GM12801 (cell line): Measurements from ENCODE around the gene GABARAP.

Experiments
- TF ChIP-seq, protein P1 (sequence below): IDR thresholded peaks from one replicate; pipeline ENCODE4 v1.5.1; 2011; ENCODE audit warnings: control low read depth; ENCODE audit not compliant: insufficient read length; ENCODE audit errors: extremely low read depth

The GABARAP gene

DNA sequence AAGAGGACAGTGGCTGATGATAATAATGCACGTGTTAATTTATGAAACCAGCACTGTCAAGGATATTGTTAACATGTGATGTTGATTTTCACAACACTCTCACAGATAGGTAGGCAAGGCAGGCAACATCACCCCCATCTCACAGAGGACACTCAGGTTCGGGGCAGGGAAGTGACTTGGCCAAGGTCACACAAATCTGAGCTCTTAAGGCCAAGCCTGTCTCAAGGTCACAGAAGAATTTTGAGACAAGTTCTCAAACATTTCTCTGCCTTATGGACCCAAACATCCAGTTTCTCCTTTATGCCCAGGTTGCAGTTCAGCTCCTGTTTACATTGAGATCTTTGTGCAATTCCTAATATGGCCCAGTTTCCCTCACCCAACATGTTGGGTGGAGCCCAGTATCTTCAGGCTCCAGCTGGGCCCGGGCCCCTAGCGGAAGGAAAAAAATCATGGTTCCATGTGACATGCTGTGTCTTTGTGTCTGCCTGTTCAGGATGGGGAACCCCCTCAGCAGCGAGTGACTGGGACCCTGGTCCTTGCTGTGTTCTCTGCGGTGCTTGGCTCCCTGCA, 40.6 kb upstream of the GABARAP start:
- TF ChIP-seq, protein P1, sequence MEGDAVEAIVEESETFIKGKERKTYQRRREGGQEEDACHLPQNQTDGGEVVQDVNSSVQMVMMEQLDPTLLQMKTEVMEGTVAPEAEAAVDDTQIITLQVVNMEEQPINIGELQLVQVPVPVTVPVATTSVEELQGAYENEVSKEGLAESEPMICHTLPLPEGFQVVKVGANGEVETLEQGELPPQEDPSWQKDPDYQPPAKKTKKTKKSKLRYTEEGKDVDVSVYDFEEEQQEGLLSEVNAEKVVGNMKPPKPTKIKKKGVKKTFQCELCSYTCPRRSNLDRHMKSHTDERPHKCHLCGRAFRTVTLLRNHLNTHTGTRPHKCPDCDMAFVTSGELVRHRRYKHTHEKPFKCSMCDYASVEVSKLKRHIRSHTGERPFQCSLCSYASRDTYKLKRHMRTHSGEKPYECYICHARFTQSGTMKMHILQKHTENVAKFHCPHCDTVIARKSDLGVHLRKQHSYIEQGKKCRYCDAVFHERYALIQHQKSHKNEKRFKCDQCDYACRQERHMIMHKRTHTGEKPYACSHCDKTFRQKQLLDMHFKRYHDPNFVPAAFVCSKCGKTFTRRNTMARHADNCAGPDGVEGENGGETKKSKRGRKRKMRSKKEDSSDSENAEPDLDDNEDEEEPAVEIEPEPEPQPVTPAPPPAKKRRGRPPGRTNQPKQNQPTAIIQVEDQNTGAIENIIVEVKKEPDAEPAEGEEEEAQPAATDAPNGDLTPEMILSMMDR: no peak

DNA sequence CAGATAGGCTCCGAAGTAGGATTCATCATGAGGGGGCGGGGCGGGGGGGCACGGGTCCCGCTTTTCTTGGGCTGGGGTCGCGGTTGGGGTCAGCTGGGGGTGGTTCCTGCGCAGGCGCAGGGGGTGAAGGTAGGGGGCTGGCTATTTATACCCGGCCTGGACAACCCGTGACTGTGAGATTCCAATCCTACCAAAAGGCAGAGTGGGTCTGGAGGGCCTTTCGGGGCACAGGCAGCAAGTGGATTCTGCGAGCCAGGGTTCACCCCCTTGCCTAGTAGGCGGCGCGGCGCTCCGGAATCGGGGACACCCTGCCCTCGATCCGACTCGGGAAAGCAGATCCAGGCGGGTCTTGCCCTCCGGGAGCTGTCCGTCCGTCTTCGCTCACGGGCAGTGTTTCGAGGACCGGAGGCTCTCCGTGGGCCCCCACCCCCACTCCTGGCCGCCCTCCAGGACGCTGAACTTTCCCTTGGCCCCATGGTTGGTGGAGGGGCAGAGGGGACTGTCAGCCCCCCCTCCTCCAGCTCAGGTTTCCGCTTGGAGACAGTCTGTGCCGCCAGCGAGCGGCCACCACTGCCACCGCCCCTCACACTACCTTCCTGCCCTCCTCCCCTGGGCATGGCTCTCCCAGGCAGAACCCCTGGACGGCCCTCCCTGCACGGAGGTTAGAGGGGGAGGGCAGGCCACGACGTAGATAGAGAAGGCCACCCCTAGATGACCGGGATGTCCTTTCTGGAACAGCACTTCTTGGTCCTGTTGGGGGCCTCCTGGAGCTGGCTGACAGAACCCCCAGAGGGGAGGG, 39.9 kb upstream of the GABARAP start:
- TF ChIP-seq, protein P1: no peak

DNA sequence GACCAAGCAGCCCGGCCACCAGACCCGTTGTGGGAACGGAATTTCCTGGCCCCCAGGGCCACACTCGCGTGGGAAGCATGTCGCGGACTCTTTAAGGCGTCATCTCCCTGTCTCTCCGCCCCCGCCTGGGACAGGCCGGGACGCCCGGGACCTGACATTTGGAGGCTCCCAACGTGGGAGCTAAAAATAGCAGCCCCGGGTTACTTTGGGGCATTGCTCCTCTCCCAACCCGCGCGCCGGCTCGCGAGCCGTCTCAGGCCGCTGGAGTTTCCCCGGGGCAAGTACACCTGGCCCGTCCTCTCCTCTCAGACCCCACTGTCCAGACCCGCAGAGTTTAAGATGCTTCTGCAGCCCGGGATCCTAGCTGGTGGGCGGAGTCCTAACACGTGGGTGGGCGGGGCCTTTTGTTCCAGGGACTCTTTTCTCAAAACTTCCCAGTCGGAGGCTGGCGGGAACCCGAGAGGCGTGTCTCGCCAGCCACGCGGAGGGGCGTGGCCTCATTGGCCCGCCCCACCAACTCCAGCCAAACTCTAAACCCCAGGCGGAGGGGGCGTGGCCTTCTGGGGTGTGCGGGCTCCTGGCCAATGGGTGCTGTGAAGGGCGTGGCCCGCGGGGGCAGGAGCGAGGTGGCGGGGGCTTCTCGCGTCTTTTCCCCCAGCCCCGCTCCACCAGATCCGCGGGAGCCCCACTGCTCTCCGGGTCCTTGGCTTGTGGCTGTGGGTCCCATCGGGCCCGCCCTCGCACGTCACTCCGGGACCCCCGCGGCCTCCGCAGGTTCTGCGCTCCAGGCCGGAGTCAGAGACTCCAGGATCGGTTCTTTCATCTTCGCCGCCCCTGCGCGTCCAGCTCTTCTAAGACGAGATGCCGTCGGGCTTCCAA, 39.1 kb upstream of the GABARAP start, which contains the start of gene SLC2A4:
TSS of gene SLC2A4 (plus strand) at position 645 of the 879 bp plus-strand sequence. CDS start at position 862, 217 bp downstream.
- TF ChIP-seq, protein P1: no peak

DNA sequence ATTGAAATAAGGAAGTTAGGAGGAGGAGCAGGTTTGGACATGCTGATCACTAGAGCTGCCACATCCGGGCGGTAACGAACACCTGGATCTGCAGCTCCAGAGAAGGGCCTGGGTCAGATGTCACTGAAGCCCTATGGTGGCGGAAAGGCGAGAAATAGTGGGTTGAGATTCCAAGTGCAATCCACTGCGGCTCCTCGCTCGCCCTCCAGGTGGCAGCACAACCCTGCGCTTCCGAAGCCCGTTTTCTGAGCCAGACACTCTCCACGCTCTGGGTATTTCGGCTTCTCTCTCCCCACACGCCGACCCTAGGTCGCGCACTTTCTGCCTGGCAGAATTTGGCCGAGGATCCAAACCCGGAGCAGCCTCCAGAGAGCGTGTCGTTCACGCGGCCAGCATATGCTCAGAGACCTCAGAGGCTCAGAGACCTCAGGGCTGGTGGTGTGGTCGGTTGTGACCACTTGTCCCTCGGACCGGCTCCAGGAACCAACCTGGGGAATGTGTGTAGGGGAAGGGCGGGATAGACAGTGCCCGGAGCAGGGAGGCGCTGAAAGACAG, 38.3 kb upstream of the GABARAP start:
- TF ChIP-seq, protein P1: no peak

DNA sequence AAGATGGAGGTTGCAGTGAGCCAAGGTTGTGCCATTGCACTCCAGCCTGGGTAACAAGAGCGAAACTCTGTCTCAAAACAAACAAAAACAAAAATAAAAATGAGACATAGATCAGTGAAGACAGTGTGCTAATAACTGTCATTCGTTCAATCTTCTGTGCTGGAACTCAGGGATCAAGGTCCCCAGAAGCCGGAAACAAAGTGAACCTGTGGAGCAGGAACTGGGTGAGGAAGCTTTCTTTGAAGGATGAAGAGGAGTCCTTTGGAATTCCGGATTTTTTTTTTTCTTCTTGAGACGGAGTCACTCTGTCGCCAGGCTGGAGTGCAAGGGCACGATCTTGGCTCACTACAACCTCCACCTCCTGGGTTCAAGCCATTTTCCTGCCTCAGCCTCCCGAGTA, 37.2 kb upstream of the GABARAP start:
- TF ChIP-seq, protein P1: no peak

DNA sequence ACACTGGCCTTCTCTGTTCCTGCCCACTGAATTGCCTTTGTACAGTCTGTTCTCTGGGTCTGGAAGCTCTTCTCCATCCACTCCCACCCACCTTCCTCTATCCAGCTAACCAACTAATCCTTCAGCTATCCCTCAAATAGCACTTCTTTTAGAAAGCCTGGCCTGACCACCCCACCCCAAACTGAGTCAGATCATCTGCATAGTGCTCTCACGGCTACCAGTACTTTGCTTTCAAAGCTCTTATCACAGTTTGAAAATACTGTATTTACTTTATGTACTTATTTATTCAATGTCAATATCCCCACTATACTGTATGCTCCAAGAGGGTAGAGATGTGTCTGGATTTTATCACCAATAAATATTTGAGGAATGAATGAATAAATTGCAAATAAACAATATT, 24.5 kb upstream of the GABARAP start:
- TF ChIP-seq, protein P1: no peak

DNA sequence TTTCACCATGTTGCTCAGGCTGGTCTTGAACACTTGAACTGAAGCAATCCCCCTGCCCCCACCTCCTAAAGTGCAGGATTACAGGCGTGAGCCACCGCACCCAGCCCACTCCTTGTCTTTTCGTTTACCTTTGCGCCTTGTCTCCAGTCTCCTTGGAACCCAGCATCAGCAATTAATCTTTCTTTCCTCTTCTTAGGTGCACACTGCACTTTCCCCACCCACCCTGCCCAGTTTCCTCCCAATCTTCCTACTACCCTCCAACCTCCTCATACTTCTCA, 21.5 kb upstream of the GABARAP start:
- TF ChIP-seq, protein P1: no peak
